Tibial artery (tissue), 4 donors: ENCODE data around the gene CYSRT1.

Experiments
- DNase-seq, 2 donors: peaks; one replicate each; pipeline ENCODE4 v3.0.0-alpha.2; 2019
- H3K27ac ChIP-seq, 2 donors: fragments of 200-600 bp; sonication (generic) in 1 of 2; 1 replicate in 1 of 2; 2 replicates in 1 of 2; pipeline ENCODE4 v1.5.1; 2018 to 2019; ENCODE audit warnings: mild to moderate bottlenecking in 1 of 2
- H3K27me3 ChIP-seq, 2 donors: fragments of 200-600 bp; sonication (generic) in 1 of 2; one replicate each; pipeline versions ENCODE4 v1.5.1 to v1.6.0; 2016 to 2019
- H3K36me3 ChIP-seq, 3 donors: fragments of 200-600 bp; sonication (generic) in 2 of 3; one replicate each; pipeline ENCODE4 v1.5.1; 2016 to 2019; ENCODE audit warnings: mild to moderate bottlenecking in 2 of 3
- H3K4me1 ChIP-seq, 4 donors: fragments of 200-600 bp; sonication (generic) in 2 of 4; 1 replicate in 3 of 4; 2 replicates in 1 of 4; pipeline ENCODE4 v1.5.1; 2016 to 2019
- H3K4me3 ChIP-seq, 2 donors: fragments of 200-600 bp; sonication (generic) in 1 of 2; 1 replicate in 1 of 2; 2 replicates in 1 of 2; pipeline ENCODE4 v1.5.1; 2018 to 2019; ENCODE audit warnings: mild to moderate bottlenecking in 2 of 2
- H3K9me3 ChIP-seq, 3 donors: fragments of 200-600 bp; sonication (generic) in 1 of 3; one replicate each; pipeline ENCODE4 v1.5.1; 2016 to 2019
- intact Hi-C: fragments of 100-400 bp; cut with DNase I; formaldehyde crosslinking; loops from one replicate; pipeline ENCODE4 v1.15.0; 2023; ENCODE audit warnings: low total_unique reads
- TF ChIP-seq, protein P1 (sequence below), 2 experiments: fragments of 200-600 bp in 1 of 2; fragments of 450-650 bp in 1 of 2; IDR thresholded peaks; one replicate each; pipeline ENCODE4 v1.5.1; 2017 to 2019; ENCODE audit warnings: antibody characterized with exemption in 2 of 2, mild to moderate bottlenecking in 1 of 2, moderate library complexity in 1 of 2

Gene CYSRT1

DNA sequence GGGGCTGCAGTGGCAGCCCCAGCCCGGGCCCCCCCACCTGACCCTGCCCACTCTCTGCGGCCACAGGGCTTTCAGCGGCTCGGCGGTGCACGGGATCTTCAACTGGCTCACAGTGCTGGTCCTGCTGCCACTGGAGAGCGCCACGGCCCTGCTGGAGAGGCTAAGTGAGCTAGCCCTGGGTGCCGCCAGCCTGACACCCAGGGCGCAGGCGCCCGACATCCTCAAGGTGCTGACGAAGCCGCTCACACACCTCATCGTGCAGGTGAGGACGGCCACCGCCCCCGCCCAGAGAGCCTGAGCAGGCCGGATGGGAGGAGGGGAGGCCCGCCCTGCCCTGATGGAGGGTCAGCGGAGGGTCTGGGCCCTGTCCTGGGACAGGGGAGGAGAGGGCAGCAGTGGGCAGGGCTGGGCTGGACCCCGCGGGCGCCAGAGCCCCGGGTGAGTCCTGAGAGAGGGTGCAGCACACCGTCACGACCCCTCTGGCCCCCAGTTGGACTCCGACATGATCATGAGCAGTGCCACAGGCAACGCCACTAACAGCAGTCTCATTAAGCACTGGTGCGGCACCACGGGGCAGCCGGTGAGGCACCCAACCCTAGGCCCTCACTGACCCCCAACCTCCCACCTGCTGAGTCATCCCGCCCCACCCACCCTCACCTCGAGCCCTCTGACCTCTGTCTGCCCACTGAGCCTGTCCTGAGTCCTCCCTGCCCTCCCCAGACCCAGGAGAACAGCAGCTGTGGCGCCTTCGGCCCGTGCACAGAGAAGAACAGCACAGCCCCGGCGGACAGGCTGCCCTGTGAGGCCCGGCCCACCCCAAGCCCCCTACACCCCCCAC, 8.4 kb downstream of the CYSRT1 start:
- H3K9me3 ChIP-seq, result no peaks in the 10 kb centered on the region

DNA sequence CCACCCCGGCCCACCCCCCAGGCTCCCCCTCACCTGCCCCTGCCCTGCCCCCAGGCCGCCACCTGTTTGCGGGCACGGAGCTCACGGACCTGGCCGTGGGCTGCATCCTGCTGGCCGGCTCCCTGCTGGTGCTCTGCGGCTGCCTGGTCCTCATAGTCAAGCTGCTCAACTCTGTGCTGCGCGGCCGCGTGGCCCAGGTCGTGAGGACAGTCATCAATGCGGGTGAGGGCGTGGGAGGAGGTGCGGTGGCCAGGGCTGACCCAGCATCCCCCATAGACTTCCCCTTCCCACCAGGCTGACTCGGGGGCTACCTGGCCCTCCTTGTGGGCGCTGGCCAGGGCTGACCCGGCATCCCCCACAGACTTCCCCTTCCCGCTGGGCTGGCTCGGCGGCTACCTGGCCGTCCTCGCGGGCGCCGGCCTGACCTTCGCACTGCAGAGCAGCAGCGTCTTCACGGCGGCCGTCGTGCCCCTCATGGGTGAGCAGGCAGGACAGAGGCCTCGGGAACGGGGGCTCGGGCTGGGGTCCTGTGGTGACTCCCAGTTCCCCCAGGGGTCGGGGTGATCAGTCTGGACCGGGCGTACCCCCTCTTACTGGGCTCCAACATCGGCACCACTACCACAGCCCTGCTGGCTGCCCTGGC, 9.2 kb downstream of the CYSRT1 start:
- Histone ChIP-seq H3K27ac (no peak overlapping the region), H3K4me1 (peaks cover 0 to 33% (median 11%) of the 10 kb centered on the region in 4 donors), H3K27me3 (peaks cover 0 to 71% of the 10 kb centered on the region in 2 donors), H3K9me3 (no peaks in the 10 kb centered on the region), H3K36me3 (no peaks in the 10 kb centered on the region), H3K4me3 (no peak overlapping the region)
- intact Hi-C loops, result no loop called here
- DNase-seq, result no peak
- TF ChIP-seq, protein P1, sequence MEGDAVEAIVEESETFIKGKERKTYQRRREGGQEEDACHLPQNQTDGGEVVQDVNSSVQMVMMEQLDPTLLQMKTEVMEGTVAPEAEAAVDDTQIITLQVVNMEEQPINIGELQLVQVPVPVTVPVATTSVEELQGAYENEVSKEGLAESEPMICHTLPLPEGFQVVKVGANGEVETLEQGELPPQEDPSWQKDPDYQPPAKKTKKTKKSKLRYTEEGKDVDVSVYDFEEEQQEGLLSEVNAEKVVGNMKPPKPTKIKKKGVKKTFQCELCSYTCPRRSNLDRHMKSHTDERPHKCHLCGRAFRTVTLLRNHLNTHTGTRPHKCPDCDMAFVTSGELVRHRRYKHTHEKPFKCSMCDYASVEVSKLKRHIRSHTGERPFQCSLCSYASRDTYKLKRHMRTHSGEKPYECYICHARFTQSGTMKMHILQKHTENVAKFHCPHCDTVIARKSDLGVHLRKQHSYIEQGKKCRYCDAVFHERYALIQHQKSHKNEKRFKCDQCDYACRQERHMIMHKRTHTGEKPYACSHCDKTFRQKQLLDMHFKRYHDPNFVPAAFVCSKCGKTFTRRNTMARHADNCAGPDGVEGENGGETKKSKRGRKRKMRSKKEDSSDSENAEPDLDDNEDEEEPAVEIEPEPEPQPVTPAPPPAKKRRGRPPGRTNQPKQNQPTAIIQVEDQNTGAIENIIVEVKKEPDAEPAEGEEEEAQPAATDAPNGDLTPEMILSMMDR (IDR thresholded peaks at IDR 0.05), result no peak

More for the DNA sequence above, 8.4 kb downstream of the CYSRT1 start:
- Histone ChIP-seq H3K27me3 (peaks cover 0 to 79% of the 10 kb centered on the region in 2 donors), H3K27ac (no peak overlapping the region), H3K4me1 (peaks cover 0 to 33% (median 11%) of the 10 kb centered on the region in 4 donors), H3K4me3 (no peak overlapping the region), H3K36me3 (no peaks in the 10 kb centered on the region)
- TF ChIP-seq, protein P1 (IDR thresholded peaks at IDR 0.05), result no peak
- intact Hi-C loops, result no loop called here
- no peak for DNase-seq

DNA sequence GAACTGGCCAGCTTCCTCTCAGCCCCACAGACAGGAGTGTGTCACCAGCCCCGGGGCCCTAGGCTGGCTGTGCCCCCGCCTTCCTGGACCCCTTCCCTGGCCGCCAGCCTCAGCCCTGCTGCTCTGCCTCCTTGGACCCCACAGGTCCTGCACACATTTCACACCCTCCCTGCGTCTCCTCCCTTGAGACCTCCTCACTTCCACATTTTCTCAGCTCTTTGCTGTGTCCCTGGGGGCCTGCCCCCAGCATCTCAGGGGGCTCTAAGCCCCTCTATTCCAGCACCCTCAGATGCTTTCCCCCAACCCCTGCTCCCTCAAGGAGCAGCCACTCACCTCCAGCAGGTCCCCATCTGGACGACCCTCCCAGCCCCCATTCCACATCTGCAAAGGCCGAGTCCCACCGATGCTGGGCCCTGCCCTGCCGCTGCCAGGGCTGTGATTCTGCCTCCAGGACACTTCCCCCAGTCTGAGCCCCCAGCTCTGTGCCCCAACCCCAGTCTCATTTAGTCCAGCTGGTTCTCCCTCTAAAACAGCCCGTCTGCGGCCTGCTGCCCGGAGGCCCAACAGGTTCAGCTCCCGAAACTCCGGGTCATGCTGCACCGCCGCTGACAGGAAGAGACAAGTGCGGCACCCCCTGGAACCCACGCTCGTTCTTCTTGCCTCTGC, 9.9 kb downstream of the CYSRT1 start:
- H3K27ac ChIP-seq, result no peak overlapping the region
- no peaks in the 10 kb centered on the region for H3K9me3 ChIP-seq
- TF ChIP-seq, protein P1 (IDR thresholded peaks at IDR 0.05), result no peak
- H3K4me3 ChIP-seq, result no peak overlapping the region
- DNase-seq, result no peak
- peaks cover 0 to 37% (median 13%) of the 10 kb centered on the region in 4 donors for H3K4me1 ChIP-seq
- intact Hi-C loops, result no loop called here
- H3K36me3 ChIP-seq, result no peaks in the 10 kb centered on the region
- H3K27me3 ChIP-seq, result peaks cover 0 to 64% of the 10 kb centered on the region in 2 donors

DNA sequence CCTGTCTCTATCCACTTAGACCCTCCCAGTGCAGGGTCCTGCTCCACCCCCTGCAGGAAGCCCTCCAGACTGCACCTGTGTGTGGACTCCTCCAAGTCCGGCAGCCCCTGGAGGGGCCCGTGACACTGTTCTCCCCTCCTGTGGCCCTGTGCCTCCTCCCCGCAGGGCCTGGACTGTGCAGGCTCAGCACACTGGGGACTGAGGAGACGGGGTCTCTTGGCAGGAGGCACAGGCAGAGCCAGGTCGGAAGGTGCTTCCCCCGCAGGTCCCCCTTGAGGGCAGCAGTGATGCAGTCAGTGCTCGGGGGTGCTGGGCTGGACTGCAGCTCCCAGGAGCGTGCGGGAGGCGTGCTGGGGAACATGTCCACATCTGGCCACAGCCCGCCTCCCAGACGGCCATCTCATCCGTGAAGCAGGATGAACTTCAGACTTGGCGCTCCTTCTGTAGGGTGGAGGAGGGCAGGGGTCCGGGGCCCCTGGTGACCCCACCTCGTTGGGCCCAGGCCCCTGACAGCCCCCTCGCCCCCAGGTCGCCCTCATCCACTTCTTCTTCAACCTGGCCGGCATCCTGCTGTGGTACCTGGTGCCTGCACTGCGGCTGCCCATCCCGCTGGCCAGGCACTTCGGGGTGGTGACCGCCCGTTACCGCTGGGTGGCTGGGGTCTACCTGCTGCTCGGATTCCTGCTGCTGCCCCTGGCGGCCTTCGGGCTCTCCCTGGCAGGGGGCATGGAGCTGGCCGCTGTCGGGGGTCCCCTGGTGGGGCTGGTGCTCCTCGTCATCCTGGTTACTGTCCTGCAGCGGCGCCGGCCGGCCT, 10.7 kb downstream of the CYSRT1 start:
- Histone ChIP-seq H3K4me3 (no peak overlapping the region), H3K9me3 (no peaks in the 10 kb centered on the region), H3K27me3 (peaks cover 0 to 57% of the 10 kb centered on the region in 2 donors), H3K4me1 (peaks cover 0 to 38% (median 15%) of the 10 kb centered on the region in 4 donors), H3K36me3 (no peaks in the 10 kb centered on the region), H3K27ac (no peak overlapping the region)
- DNase-seq, result no peak
- intact Hi-C loops, result no loop called here
- TF ChIP-seq, protein P1 (IDR thresholded peaks at IDR 0.05), result no peak
